HG03196 (cell line): Measurements from ENCODE around the gene MTFP1.

Source experiments
- ATAC-seq: cut with Tn5 transposase; IDR thresholded peaks from one replicate; pipeline ENCODE4 v1.9.1; 2021; ENCODE audit not compliant: unreplicated experiment

The MTFP1 gene, protein sequence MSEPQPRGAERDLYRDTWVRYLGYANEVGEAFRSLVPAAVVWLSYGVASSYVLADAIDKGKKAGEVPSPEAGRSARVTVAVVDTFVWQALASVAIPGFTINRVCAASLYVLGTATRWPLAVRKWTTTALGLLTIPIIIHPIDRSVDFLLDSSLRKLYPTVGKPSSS

DNA sequence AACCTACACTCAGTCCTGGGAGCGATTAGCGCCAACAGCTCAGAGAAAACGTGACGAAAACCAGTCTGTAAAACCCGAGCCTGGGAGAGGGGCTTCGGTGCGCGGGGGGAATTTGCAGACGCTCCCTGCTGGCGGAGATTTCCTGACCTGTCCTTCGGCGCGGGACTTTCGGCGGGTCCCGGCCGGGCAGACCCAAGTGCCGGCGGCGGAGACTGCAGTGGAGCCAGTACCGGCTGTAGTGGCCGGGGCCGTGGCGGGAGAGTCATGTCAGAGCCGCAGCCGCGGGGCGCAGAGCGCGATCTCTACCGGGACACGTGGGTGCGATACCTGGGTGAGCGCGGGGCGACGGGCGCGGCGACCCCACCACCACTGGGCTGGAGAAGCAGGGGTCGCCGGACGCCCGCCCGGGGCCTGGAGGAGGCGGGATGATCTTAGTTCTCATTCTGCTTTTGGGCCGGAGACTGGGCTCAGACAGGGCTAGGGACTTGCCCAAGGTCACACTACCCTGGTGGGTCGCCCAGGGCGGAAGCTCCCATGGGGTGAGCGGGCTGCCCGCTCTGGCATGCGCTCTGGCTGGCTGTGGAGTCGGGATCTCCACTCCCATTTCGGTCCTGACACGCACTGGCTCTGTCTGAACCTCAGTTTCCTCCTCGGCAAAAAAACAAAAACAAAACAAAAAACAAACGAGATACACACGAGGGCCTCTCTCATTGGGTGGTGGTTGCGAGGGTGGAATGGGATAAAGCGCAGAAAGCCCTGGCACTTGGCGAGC lies at the start of gene MTFP1:
MTFP1 (plus strand) TSS at position 153 of the 772 bp plus-strand sequence; CDS start at position 265, 112 bp downstream.
- no peak for ATAC-seq

DNA sequence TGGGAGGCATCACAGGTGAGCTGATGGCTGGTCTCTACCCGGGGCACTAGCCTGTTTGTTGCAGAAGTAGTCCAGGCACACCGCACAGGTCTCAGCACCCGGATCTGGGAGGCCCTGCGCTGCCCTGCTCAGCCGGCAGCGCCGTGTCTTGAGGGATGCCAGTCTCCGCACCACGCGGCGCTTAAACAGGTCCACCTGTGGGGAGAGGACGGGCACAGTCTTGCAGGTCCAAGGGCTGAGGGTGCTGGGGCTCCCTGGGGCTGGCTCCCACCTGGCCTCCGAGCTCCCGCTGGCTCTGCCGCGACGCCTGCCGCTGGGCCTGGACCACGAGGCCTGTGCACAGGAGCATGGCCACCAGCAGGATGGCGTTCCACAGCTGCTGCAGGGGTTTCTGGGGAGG lies 45.6 kb upstream of the MTFP1 start:
- ATAC-seq, result no peak

DNA sequence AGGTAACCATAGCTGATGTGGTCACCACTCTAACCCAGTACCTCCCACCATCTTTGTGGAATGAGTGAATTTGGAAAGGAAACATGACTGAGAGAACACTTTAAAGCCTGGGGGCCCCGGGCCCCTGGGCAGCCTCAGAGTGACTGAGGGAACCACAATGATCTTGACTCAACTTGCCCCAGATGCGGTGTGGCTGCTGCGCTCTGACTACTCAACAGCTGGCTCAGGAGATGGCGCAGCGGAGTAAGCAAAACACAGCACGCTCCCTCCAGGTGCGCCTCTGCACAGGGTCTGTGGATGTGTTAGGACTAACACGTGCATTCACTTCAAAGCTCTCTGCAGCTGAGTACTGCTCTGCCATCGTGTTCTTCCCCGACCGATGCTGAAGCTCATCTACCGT lies 44.3 kb upstream of the MTFP1 start:
- no peak for ATAC-seq

DNA sequence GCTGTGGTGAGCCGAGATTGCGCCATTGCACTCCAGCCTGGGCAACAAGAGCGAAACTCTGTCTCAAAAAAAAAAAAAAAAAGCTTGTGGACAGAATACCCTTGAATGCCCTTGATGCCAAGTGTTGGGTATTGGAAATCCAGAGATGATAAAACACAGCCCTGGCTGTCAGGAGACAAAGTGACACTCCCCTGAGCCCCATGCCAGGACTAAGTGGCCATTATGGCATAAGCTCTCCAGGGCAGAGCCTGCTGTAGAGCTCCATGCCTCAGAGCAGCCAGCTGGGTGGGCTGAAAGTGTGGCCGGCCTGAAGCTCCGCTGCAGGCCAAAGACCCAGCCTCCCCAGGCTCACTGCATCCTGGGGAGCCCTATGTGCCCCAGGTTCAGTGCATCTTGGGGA lies 43.2 kb upstream of the MTFP1 start:
- ATAC-seq, result no peak

DNA sequence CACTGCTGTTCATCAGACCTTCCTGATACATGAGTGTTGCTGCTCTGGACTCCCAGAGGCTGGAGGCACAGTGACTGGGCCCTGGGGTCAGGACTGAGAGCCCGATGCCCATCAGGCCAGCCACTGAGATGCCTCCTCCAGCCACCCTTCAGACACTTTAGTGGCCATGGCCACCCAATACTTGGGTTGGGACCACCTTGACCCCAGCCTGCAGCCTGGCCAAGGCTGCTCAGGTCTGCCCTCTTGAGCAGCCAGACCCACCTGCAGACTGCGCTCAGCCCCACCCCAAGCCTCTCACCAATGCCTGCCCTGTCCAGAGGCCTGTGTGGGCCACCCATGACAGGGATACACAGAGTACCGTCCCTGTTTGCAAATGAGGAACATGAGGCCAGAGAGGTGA lies 42.5 kb upstream of the MTFP1 start:
- ATAC-seq, result no peak

DNA sequence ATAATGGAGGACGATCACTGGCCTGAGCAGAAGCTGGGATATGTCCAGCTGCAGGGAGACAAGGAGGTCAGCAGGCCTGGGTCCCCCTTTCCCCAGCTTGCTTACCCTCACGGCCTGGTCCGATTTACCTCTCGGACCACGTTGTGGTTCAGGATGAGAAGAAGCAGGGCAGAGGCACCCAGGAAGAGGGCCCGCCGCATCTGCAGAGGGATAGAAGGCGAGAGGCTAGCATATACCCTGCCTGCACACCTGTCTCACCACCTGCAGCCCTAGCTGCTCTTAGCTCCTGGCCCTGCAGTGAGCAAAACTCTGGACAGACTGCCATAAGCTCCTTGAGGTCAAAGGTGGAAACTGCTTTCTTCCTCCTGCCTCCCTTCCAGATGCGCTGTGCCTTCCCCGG lies 39.6 kb upstream of the MTFP1 start:
- no peak for ATAC-seq

DNA sequence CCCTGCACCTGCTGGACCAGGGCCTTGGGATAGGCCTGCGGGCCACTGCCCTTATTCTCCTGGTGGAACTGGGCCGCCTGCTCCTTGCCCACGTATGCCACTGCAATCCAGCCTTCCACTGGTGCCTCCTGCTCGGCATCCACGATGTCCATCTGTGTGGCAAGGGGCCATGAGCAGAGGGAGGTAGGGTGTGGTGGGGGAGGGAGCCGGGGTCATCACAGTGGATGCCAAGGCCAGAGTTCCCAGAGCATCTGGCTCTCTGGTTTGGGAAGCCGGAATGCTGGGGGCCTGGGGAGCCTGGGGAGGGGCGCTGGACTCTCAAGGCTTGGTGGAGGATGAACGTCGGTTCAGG lies 39.0 kb upstream of the MTFP1 start:
- no peak for ATAC-seq

DNA sequence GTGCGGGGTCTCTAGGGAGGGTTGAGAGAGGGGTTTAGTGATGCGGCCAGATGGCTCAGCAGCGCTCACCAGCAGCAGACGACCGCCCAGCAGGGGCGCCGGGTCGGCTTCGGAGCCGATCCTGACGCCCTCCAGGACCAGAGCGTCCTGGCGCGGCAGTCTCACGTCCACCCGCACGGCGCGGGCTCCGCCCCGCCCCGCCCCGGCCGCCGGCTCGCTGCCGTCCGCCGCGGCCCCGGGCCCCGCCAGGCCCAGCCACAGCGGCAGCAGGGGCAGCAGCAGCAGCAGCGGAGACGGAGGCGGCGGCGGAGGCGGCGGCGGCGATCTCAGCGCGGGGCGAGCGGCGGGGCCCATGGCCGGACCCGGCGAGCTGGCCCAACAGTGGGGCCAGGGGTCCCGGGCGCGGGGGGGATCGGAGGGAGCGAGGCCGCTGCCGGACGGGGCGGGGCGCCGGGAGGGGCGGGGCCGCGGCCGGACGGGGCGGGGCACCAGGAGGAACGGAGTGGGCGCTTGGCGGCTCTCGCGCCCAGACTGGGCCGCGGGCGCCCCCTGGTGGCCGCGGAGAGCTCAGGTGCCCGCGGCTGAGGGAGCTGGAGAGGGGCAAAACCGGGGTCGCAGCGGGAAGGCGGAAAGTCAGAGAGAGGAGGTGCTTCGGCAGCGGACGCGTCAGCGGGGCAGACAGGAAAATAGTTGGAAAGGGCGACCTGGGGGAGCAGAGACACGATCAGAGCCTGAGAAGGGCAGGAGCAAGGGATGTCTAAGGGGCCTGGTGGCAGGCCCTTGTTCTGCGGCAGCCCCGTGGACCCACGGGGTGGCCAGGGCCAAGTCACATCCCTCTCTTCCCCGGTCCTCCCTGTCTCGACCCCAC lies 38.4 kb upstream of the MTFP1 start, which contains the start of gene RNF215:
RNF215 (minus strand) TSS at position 452 of the 868 bp plus-strand sequence; CDS start at position 354, 98 bp downstream.
- ATAC-seq, result peak; percentile 45

DNA sequence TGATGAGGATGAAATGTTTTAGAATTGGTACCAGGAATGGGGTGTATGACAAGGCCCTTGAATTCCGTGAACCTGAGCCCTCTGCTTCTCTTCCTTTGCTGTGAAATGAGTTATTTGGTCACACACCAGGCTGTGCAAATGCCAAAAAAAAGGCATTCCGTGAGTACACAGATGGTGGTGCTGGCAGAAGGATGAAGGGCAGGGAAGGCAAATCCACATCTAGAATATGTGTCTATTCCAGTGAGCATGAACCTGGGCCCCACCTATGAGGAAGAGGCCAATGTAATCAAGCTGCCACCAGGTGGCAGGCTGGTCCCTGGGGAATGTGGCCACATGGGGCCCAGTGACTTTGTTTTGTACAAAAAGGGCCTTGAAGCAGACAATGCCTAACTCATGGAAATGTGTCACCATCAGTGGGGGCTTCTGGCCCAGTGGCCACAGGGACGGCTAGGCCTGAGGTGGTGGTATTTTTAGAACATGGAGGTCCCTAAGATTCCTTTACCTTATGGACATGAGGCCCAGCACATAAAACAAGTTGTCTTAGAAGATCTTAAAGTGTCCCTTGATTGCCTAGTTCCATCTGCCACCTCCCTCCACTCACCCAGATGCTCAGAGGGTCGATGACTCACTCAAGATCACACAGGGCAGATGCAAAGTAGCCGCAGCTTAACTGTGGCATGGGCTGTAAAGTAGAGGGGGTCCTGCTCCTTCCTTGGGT lies 34.4 kb upstream of the MTFP1 start:
- no peak for ATAC-seq

DNA sequence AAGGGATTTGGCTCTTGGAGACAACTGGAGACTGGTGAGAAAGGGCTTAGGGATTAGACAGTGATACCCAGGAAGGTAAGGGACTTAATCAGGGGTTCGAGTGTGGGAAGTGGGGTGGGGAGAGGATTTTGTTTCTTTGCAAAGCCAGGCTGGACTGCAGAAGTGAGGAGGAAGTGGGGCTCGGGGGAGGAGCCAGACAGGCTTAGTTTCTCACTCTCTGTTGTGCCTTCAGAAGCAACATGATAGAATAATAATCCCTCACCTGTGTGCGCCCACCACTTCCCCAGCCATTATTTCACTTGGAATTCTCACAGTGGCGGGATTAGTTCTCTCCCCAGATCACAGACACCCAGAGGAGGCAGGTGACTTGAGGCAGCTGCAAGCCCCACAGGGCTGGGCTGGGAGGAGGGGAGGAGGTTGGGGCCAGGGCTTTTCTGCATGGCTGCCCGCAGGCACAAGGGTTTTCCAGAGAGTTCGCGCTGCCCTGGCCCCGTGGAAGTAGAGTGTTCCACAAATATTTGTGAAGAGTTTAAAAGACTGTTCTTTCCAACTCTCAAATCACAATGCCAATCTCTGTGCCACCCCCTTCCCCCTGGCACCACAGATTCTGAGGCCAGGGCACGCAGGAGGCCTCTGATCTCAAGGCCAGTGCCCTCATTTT lies 32.8 kb upstream of the MTFP1 start:
- no peak for ATAC-seq

DNA sequence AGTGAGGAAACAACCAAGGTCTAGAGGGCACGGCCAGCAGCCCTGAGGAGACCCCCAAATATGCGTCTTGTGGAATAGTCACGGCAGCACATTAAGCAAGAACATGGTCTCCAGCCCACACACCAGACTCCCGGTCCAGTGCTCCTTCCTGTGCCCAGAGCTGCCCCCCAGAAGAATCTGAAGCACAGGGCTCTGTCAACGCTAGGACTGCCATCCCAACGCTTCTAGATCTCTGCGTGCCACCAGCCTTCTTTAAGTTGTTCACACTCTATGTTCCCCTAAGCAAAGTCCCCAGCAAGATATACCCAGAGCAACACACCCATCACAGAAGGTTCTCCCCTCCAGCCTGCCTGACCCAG lies 32.3 kb upstream of the MTFP1 start:
- no peak for ATAC-seq

DNA sequence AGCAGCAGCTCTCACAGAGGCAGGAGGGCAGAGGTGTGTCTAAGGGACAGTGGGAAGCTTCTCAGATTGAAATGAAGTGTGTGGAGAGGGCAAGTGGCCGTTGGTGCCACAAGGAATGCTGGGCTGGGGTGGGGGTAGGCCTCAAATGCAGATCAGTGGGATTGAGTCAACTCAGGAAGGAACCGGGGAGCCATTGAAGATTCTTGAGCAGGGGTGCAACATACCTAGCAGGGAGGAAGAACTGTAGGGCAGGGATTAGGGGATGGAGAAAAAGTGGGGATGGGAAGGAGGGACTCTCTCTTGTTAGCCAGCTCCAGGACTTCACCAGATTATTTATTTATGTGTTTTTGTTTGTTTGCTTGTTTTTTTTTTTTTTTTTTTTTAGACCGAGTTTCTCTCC lies 31.7 kb upstream of the MTFP1 start:
- ATAC-seq, result no peak

DNA sequence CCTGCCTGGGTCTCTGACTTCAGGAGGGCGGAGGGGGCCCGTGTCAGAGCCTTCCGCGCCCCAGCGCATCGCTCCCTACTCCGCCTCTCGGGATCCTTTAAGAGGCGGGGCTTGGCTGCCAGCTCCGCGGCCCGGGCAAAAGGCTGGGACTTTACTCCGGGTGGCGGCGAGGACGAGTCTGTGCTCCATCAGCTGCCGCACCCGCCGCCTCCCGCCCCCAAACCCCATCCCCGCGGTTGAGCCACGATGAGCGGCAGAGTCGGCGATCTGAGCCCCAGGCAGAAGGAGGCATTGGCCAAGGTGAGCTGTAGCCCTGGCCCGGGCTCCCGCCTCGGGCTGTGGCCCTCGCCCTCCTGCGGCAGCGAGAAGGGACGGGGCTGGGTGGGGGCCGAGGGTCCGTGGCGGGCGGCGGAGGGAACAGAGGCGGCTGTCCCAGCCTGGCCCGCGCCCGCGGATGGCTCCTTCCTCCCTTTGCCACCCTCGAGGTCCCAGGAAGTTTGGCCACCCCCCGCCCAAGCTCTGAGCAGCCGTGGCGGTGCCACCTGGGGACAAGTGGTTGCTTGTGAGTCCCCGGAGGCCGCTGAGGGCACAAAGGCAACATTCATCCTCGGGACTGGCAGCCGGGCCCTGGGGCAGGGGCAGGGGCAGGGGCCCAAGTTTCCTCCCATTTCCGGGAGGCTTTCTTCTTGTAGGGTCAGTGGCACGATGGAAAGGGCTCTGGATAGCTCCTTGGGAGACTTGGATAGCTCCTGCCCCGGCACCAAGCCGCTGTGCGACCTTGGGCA lies 28.5 kb upstream of the MTFP1 start, which contains the start of gene SEC14L2:
SEC14L2 (plus strand) TSS at position 148 of the 785 bp plus-strand sequence; CDS start at position 247, 99 bp downstream.
- no peak for ATAC-seq

DNA sequence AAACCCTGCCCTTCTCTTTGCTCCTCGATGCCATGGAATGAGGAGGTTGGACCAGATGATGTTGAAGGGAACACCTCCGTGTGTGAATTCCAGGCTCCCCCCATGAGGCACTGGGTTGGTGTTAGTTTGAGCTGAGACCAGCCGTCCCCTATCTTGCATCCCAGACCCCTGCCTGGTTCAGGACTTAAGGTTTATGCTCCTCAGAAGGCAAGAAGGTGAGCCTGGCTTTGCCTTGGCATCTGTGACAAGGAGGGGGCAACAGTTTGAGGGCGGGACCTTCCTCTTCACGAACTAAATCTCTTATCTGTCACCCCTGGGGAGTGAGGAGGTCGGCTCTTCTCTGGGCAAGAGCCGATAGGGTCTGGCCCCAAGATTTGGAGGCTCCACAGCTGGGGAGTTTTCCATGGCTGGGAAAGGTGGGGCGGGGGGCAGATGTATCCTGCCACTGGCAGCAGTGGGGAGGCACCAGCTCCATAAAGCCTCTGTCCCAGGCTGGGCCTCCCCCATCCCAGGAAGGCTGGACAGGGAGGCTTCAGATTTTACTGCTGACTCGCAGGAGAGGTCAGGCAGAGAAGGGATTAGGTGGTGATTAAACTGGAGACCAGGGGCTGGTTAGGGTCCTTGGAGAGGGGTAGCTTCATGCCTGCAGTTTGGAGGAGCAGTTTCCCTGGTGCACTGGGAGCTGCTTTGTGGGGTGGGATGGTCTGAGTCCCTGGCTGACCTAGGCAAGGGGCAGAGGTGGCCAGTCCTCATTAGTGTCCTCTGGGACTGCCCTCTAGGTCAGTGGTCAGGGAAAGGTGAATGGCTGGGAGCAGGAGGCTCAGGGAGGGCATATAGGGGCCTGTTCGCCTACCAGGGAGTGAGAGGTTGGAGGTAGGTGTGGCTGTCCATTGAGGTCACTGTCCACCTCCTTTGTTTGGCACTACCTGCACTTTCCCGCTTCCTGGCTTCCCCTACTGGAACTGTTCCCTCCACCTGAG lies 27.6 kb upstream of the MTFP1 start:
- no peak for ATAC-seq

DNA sequence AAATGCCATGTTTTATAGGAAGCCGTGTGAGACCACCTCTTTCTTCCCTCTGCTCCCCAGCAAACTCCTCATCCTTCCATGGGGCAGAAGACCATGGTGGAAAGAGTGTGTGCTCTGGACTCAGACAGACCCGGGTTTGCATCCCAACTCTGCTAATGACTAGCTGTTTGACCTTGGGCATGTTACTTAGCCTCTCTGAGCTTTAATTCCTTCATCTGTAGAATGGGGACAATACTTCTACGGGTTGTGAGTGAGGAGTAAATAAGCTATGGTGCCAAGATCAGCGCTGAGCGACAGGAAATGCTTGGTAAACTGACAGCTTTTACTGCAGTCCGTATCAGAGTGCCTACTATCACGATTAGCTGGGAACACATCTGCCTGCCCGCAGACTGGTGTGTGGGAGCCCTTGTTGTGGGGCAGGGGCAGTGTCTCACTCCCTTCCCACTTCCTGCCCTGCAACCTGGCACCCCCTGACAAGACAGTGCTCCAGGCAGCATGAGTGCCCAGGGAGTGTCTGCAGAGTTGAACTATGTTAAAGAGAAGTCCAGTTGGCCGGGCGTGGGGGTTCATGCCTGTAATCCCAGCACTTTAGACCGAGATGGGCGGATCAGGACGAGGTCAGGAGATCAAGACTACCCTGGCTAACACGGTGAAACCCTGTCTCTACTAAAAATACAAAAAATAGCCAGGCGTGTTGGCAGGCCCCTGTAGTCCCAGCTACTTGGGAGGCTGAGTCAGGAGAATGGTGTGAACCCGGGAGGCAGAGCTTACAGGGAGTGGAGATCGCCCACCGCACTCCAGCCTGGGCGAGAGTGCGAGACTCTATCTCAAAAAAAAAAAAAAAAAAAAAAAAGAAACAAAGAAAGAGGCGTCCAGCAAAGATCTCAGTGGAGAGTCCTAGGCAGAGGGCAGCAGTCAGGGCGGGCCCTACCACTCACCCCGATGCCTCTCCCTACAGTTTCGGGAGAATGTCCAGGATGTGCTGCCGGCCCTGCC lies 26.6 kb upstream of the MTFP1 start:
- no peak for ATAC-seq

DNA sequence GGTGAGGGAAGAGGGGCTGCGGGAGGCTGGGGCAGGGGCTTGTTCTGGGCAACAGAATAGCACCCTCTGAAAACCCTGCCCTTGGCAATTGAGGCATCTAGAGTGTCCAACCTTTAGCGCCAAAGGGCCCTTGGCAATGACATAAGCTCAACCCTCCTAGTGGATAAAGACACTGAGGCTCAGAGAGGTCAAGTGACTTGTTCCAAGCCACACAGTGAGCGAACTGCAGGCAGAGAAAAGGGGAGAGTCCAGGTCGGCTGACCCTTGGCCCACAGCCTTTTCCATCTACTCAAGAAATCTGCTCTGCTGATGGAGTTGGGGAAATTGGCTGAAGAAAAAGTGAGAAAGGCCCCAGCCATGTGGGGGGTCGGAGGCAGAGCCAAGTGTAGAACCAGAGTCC lies 25.9 kb upstream of the MTFP1 start:
- no peak for ATAC-seq

DNA sequence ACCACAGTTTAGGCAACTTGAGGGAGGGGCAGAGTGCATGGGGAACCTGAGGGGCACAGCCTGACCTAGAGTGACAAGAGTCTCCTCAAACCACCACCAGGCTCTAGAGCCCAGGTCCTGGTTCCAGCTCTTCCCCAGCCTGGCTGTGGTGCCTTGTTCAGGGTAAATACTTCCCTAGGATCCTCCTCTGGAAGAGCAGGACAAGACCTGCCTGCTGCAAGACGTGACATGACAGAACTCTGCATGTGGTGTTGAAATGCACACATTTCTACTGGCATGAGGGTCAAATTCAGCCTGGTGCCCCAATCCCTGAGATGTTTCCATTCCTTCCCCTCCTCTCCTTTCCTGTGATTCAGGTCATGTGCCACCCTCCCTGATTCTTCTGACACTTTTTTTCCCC lies 25.4 kb upstream of the MTFP1 start:
- no peak for ATAC-seq
